Measurements from ENCODE around the gene SPAG6.

DNA sequence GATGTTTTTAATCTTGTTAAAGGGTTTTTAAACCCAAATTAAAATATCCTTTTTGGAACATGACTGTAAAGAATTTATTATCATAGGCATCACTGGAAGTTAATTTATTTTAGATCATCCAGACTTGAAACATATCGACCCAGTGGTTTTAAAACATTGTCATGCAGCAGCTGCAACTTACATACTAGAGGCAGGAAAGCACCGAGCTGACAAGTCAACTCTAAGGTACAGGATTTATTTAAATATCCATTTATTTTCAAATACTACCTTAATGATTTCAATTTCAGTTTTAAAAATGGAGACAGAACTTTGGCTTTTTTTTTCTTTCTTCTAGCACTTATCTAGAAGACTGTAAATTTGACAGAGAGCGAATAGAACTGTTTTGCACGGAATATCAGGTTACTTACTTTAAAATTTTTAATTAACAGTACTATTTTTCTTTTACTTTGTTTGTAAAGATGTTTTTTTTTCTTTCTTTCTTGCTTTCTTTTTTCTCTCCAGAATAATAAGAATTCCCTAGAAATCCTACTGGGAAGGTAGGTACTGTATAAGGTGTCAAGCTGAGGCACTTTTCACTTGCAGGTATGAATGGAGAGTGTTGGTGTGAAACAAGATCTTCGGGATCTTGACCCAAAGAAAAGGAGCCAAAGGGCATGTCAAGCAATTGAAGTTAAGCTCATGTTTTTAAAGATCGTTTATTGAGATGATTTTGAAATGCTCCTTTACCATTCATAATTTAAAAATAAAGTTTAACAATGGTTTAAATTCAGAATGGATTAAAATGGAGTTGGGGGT is 27.3 kb upstream of the SPAG6 start:
- TF ChIP-seq CTCF (IDR thresholded peaks at IDR 0.05) (no peak), POLR2A (IDR thresholded peaks at IDR 0.05) (no peak)
